Activated CD4-positive, alpha-beta T cell treated with anti-CD3 and anti-CD28 coated beads for 36 hours (primary cell): Measurements from ENCODE around the gene ZBTB17. TPM values are rescaled to one million over a fixed set of nuclear protein-coding genes. Genes with fewer than 3 reads are reported as not detected.
"Not testable (repeated sequence)": the region's sequence is repeated elsewhere in the genome, so short reads cannot be mapped to it uniquely, and the experiment has no call there.

ENCODE experiments used
- ATAC-seq: fragments of 200-7000 bp; cut with Tn5 transposase; one replicate; pipeline ENCODE4 v1.10.0; 2021; ENCODE audit warnings: mild to moderate bottlenecking, moderate library complexity
- CTCF ChIA-PET: fragments of 350-600 bp; sonication (Branson Sonifier 250); formaldehyde crosslinking; loops from one replicate; lab custom pipeline; 2021; ENCODE audit warnings: antibody characterized with exemption; lab: Charles Lee
- POLR2A ChIA-PET: fragments of 350-600 bp; sonication (Branson Sonifier 250); formaldehyde crosslinking; loops from one replicate; lab custom pipeline; 2021; ENCODE audit warnings: antibody characterized with exemption, inconsistent platforms; lab: Charles Lee
- DNase-seq: peaks from one replicate; pipeline ENCODE4 v3.0.0-alpha.2; 2020
- H3K27ac Mint-ChIP-seq: one replicate; pipeline ENCODE4 v1.8.0; 2021; ENCODE audit warnings: mixed read lengths
- H3K27me3 Mint-ChIP-seq: one replicate; pipeline ENCODE4 v1.8.0; 2021; ENCODE audit warnings: mixed read lengths
- H3K36me3 Mint-ChIP-seq: one replicate; pipeline ENCODE4 v1.8.0; 2021; ENCODE audit warnings: low read depth, mixed read lengths
- H3K4me1 Mint-ChIP-seq: one replicate; pipeline ENCODE4 v1.8.0; 2021; ENCODE audit warnings: mixed read lengths
- H3K4me3 Mint-ChIP-seq: one replicate; pipeline ENCODE4 v1.8.0; 2021; ENCODE audit warnings: mild to moderate bottlenecking, moderate library complexity, mixed read lengths
- H3K9me3 Mint-ChIP-seq: one replicate; pipeline ENCODE4 v1.8.0; 2021; ENCODE audit warnings: low read depth, mixed read lengths
- intact Hi-C, 2 experiments: fragments of 100-400 bp; cut with DNase I in 1 of 2; cut with micrococcal nuclease in 1 of 2; formaldehyde crosslinking; loops; one replicate each; pipeline versions ENCODE4 v1.14.2 to v1.15.1; 2022 to 2024; cut with DNase I, micrococcal nuclease
- total RNA-seq, 2 experiments: library from RNA; stranded (reverse); gene quantifications; one replicate each; pipeline ENCODE4 v1.2.3, GENCODE V29; 2021

ZBTB17 gene
- total RNA-seq, 2 experiments from 2014 or later: 47.7 to 48.3 TPM

DNA sequence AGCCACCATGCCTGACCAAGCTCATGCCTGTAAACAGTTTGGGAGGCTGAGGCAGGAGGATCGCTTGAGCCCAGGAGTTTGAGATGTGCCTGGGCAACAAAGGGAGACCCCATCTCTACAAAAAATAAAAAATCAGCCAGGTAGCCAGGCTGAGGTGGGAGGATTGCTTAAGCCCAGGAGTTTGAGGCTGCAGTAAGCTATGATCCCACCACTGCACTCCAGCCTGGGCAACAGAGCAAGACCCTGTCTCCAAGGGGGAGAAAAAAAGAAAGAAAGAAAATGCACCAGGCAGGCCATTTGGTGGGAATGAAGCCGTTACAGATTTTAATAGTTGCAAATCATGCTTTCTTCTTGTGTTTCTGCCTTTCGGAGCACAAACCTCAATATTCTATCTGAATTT, 62.3 kb downstream of the ZBTB17 start:
- H3K9me3 Mint-ChIP-seq, DNase-seq, H3K27me3 Mint-ChIP-seq, intact Hi-C loops, H3K4me3 Mint-ChIP-seq, H3K27ac Mint-ChIP-seq, ATAC-seq: not testable (repeated sequence)
- Mint-ChIP-seq H3K36me3 (peaks cover 45% of the 10 kb centered on the region), H3K4me1 (peaks cover 20% of the 10 kb centered on the region)
- POLR2A ChIA-PET: interaction anchor here (0.7 kb wide), 1 partner anchor 38 kb away, joined by 3 read pairs; no protein-coding TSS in a partner anchor
- CTCF ChIA-PET: interaction anchor here (0.6 to 2.1 kb wide), 4 partner anchors 41 to 170 kb away, joined by 3 to 7 read pairs (median 3); no protein-coding TSS in a partner anchor

DNA sequence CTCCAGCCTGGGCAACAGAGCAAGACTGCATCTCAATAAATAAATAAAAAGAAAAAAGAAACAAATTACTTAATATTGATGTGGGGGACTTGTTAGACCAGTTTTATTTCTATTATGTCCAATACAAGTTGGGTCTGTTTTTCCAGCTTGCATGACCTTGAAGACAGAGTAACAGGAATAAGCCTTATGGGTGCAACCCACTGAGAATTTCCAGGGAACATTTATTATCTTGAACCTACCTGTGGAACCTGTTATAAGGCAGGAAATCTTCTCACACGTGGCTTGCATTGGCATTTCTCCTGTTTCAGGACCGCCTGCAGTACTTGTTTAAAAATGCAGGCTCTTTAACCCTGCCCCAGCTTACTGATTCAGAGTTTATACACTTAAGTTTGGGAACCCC, 64.0 kb downstream of the ZBTB17 start:
- ChIA-PET CTCF (interaction anchor here (1.2 to 2.1 kb wide), 2 partner anchors 99 to 120 kb away, joined by 3 to 7 read pairs; no protein-coding TSS in a partner anchor), POLR2A (no interaction called here)
- Mint-ChIP-seq H3K36me3 (peaks cover 37% of the 10 kb centered on the region), H3K27me3 (no peaks in the 10 kb centered on the region), H3K27ac (no peak overlapping the region), H3K4me1 (peaks cover 12% of the 10 kb centered on the region), H3K4me3 (no peak overlapping the region), H3K9me3 (no peaks in the 10 kb centered on the region)
- intact Hi-C loops: no loop called here
- ATAC-seq (no peak), DNase-seq (no peak)

DNA sequence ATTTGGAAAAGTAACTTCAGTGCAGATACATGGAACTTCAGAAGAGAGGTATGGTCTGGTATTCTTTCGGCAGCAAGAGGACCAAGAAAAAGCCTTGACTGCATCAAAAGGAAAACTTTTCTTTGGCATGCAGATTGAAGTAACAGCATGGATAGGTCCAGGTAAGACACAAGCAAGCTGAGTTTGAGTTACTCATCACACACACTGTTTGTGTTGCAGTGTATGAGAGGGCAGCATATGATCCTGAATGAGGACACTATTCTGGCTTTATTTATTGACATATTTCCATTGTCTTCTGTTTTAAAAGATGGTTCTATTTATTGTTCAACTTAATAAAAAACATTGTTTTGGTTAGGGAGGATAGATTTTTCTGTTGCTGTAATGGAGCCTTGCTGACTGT, 64.8 kb downstream of the ZBTB17 start:
- ChIA-PET CTCF (interaction anchor here (0.6 kb wide), 1 partner anchor 9 kb away, joined by 3 read pairs; no protein-coding TSS in a partner anchor), POLR2A (no interaction called here)
- no peak for ATAC-seq
- intact Hi-C loops: no loop called here
- H3K27me3 Mint-ChIP-seq: no peaks in the 10 kb centered on the region
- H3K36me3 Mint-ChIP-seq: peaks cover 33% of the 10 kb centered on the region
- DNase-seq: no peak
- no peak overlapping the region for H3K4me3 Mint-ChIP-seq
- H3K4me1 Mint-ChIP-seq: peaks cover 8% of the 10 kb centered on the region
- no peaks in the 10 kb centered on the region for H3K9me3 Mint-ChIP-seq
- H3K27ac Mint-ChIP-seq: no peak overlapping the region

DNA sequence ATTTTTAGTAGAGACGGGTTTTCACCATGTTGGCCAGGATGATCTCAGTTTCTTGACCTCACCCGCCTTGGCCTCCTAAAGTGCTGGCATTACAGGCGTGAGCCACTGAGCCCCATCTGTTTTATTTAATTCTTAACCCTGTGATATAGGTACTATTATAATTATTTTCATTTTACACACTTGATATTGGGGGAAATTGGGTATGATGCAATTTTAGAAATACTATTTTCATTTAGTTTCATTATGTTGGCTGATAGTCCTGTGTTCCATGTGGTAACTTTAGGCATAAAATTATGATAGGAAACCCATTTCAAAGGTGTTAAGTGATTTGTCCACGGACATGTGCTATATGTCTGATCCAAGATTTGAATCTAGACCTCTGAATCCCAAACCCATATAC, 67.3 kb downstream of the ZBTB17 start:
- ATAC-seq (no peak), DNase-seq (no peak)
- POLR2A ChIA-PET: no interaction called here
- intact Hi-C loops: no loop called here
- Mint-ChIP-seq H3K27me3 (no peaks in the 10 kb centered on the region), H3K4me1 (peaks cover 9% of the 10 kb centered on the region), H3K9me3 (no peaks in the 10 kb centered on the region), H3K27ac (no peak overlapping the region), H3K36me3 (peaks cover 27% of the 10 kb centered on the region), H3K4me3 (no peak overlapping the region)
- CTCF ChIA-PET: no interaction called here

DNA sequence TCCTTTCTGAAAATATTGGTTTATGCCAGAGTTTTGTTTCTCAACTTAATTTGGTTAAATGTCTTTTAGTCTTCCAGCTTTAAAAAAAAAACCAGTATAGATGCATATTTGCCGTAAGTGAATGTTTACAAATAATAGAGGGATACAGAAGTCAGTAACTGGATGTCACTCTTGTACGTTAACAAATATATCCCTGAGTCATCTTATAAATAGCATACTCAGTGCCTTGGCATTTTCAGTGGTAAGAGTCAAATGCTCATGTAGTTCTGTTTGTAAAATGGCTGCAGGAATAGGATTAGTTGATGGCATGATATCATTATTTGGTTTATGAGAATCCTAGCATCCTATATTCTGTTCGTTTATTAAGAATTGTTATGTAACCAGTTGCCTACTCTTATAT, 73.0 kb downstream of the ZBTB17 start:
- Mint-ChIP-seq H3K27ac (no peak overlapping the region), H3K4me3 (no peak overlapping the region), H3K27me3 (no peaks in the 10 kb centered on the region), H3K36me3 (peaks cover 16% of the 10 kb centered on the region), H3K4me1 (peaks cover 34% of the 10 kb centered on the region), H3K9me3 (no peaks in the 10 kb centered on the region)
- CTCF ChIA-PET: interaction anchor here (0.6 to 1.2 kb wide), 4 partner anchors 8 to 35 kb away, joined by 3 to 5 read pairs (median 4); no protein-coding TSS in a partner anchor
- no peak for DNase-seq
- ATAC-seq: no peak
- POLR2A ChIA-PET: no interaction called here
- intact Hi-C loops: no loop called here

DNA sequence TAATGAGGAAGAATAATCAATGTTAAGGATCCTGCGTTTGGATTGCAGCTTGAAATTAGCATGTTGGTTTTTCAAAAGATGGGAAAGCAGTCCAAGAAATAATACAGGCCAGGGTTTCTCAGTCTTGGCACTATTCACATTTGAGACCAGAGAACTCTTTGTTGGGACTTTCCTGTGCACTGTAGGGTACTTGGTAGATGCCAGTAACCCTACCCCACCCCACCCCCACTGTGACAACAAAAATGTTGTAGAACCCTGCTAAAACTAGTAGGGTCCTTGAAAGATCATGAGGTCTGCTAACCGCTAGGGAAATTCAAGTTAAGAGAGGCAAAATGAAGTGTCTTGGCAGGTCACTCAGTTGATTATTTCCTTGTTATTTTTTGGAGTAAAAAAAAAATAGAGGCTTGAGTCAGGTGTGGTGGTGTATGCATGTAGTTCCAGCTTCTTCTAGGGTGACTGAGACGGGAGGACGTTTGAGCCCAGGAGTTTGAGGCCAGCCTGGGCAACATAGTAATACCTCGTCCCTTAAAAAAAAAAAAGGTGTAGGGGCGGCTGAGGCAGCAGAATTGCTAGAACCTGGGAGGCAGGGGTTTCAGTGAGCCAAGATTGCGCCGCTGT, 75.1 kb downstream of the ZBTB17 start:
- Mint-ChIP-seq H3K27ac (no peak overlapping the region), H3K36me3 (peaks cover 17% of the 10 kb centered on the region), H3K9me3 (no peaks in the 10 kb centered on the region), H3K4me1 (peaks cover 42% of the 10 kb centered on the region), H3K4me3 (no peak overlapping the region), H3K27me3 (no peaks in the 10 kb centered on the region)
- ChIA-PET CTCF (interaction anchor here (1.7 kb wide), 1 partner anchor 105 kb away, joined by 3 read pairs; no protein-coding TSS in a partner anchor), POLR2A (no interaction called here)
- ATAC-seq (no peak), DNase-seq (no peak)
- intact Hi-C loops: no loop called here

DNA sequence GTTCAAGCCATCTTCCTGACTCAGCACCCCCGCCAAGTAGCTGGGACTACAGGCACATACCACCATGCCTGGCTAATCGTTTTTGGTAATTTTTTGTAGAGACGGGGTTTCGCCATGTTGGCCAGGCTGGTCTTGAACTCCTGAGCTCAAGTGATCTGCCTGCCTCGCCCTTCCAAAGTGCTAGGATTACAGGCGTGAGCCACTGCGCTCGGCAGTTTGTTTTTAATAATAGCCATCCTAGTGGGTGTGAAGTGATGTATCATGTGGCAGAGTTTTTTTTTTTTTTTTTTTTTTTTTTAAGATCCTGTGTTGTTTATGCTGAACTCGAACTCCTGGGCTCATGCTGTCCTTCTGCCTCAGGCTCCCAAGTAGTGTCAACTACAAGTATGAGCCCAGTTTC, 76.6 kb downstream of the ZBTB17 start:
- no peak for DNase-seq
- CTCF ChIA-PET: interaction anchor here (0.6 kb wide), 1 partner anchor 36 kb away, joined by 3 read pairs; no protein-coding TSS in a partner anchor
- peaks cover 18% of the 10 kb centered on the region for H3K36me3 Mint-ChIP-seq
- POLR2A ChIA-PET: no interaction called here
- H3K27ac Mint-ChIP-seq: no peak overlapping the region
- ATAC-seq: no peak
- intact Hi-C loops: no loop called here
- no peaks in the 10 kb centered on the region for H3K9me3 Mint-ChIP-seq
- H3K27me3 Mint-ChIP-seq: no peaks in the 10 kb centered on the region
- no peak overlapping the region for H3K4me3 Mint-ChIP-seq
- H3K4me1 Mint-ChIP-seq: peaks cover 43% of the 10 kb centered on the region

DNA sequence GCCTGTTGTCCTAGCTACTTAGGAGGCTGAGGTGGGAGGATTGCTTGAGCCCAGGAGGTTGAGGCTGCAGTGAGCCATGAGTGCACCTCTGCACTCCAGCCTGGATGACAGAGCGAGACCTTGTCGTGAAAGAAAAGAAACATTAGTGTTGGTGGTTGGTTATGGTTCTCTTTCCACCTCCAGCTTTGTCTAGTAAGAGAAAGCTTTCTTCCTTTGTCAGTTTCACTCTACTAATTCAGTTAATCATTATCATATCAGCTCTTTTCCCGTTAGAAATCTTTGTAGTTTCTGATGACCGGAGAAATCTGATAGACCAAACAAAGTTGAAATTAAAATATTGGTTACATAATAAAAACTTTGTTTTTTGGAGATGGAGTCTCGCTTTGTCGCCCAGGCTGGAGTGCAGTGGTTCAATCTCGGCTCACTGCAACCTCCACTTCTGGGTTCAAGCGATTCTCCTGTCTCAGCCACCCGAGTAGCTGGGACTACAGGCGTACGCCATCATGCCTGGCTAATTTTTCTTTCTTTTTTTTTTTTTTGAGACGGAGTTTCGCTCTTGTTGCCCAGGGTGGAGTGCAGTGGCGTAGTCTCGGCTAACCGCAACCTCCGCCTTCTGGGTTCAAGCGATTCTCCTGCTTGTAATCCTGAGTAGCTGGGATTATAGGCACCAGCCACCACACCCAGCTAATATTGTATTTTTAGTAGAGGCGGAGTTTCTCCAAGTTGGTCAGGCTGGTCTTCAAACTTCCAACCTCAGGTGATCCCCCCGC, 78.9 kb downstream of the ZBTB17 start:
- H3K36me3 Mint-ChIP-seq: peaks cover 22% of the 10 kb centered on the region
- H3K9me3 Mint-ChIP-seq, DNase-seq, H3K27ac Mint-ChIP-seq, H3K4me3 Mint-ChIP-seq, intact Hi-C loops, POLR2A ChIA-PET, H3K27me3 Mint-ChIP-seq, ATAC-seq: not testable (repeated sequence)
- CTCF ChIA-PET: interaction anchor here (0.6 to 1.3 kb wide), 4 partner anchors 21 to 121 kb away, joined by 3 to 4 read pairs (median 4); partner anchors contain the start of gene HSPB7
- peaks cover 45% of the 10 kb centered on the region for H3K4me1 Mint-ChIP-seq

DNA sequence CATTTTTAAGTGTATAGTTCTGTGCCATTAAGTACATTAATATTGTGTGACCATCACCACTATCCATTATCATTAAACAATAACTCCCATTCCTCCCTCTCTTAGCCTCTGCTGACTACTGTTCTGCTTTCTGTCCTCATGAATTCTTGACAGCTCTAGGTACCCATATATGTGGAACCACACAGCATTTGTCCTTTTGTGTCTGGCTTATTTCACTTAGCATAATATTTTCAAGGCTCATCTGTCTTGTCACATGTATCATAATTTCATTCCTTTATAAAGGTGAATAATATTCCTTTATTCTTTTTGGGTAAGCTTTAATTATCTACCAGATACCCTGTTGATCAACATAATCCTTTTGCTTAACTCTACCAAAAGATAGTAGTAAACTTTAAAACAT, 80.7 kb downstream of the ZBTB17 start:
- peaks cover 27% of the 10 kb centered on the region for H3K36me3 Mint-ChIP-seq
- ChIA-PET POLR2A (no interaction called here), CTCF (no interaction called here)
- DNase-seq: no peak
- no peaks in the 10 kb centered on the region for H3K27me3 Mint-ChIP-seq
- no peak overlapping the region for H3K27ac Mint-ChIP-seq
- ATAC-seq: no peak
- H3K9me3 Mint-ChIP-seq: no peaks in the 10 kb centered on the region
- intact Hi-C loops: no loop called here
- H3K4me1 Mint-ChIP-seq: peaks cover 43% of the 10 kb centered on the region
- no peak overlapping the region for H3K4me3 Mint-ChIP-seq

DNA sequence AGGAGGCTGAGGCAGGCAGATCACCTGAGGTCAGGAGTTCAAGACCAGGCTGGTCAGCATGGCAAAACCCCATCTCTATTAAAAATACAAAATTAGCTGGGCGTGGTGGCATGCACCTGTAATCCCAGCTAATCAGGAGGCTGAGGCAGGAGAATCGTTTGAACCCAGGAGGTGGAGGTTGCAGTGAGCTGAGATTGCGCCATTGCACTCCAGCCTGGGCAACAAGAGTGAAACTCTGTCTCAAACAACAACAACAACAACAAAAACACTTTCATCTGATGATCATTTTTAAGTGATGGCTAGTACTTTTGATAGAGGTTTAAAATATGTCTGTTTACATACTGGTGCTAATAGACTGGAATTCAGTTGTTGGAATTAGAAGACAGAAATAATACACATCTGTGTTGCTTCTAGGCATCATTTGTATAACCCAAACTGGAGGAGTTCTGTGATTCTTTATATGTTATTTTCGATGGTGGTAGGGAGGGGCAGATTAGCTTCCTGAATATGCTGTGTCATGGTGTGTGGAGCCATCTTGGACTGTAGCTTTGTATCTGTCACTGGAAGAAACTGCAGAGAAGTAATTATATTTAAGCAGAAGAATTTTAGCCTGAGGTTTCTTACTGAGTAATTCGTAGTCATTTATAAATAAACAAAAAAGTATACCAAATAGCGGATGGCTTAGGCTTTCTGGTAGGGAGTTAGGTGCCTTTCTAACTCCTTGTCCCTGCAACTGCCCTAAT, 82.9 kb downstream of the ZBTB17 start:
- ATAC-seq, POLR2A ChIA-PET, H3K9me3 Mint-ChIP-seq, H3K4me3 Mint-ChIP-seq, intact Hi-C loops, H3K27me3 Mint-ChIP-seq, DNase-seq: not testable (repeated sequence)
- peaks cover 27% of the 10 kb centered on the region for H3K36me3 Mint-ChIP-seq
- CTCF ChIA-PET: interaction anchor here (0.7 to 1.3 kb wide), 2 partner anchors 101 to 508 kb away, joined by 3 to 5 read pairs; no protein-coding TSS in a partner anchor
- peaks cover 39% of the 10 kb centered on the region for H3K4me1 Mint-ChIP-seq
- H3K27ac Mint-ChIP-seq: peak overlapping the region; percentile 68
